IMR-90 (cell line): Measurements from ENCODE around the gene RNF4. TPM values are rescaled to one million over a fixed set of nuclear protein-coding genes. Genes with fewer than 3 reads are reported as not detected.

Experiments
- ATAC-seq: fragments of 200-7000 bp; cut with Tn5 transposase; 2 replicates; pipeline ENCODE4 v1.9.1; 2020; ENCODE audit warnings: low read depth, mild to moderate bottlenecking, moderate library complexity
- BruUV-seq: library from RNA; stranded (reverse); fragments of 400-500 nt; replicated peaks from 2 replicates; lab custom pipeline; 2021; lab: Mats Ljungman, UMichigan
- CTCF ChIA-PET: fragments of 300-600 bp; formaldehyde crosslinking; extraction: SDS; loops from one replicate; lab custom pipeline; 2021; ENCODE audit warnings: antibody characterized with exemption; lab: Yijun Ruan, JAX
- POLR2A ChIA-PET: fragments of 300-600 bp; sonication (Branson Sonifier 250); formaldehyde crosslinking; loops from one replicate; lab custom pipeline; 2022; ENCODE audit warnings: antibody characterized with exemption; ENCODE audit not compliant: unreplicated experiment; lab: Charles Lee
- DNase-seq: peaks from one replicate; pipeline ENCODE4 v3.0.0; 2013
- H2AFZ ChIP-seq: replicated peaks from 2 replicates; pipeline ENCODE3; 2013; ENCODE audit warnings: low read length, mild to moderate bottlenecking; ENCODE audit not compliant: poor library complexity
- H2AK5ac ChIP-seq: 2 replicates; pipeline ENCODE4 v1.6.1; 2013; ENCODE audit warnings: low read depth, low read length, inconsistent platforms
- H2AK9ac ChIP-seq: replicated peaks from 2 replicates; pipeline ENCODE3; 2013; ENCODE audit warnings: mild to moderate bottlenecking, low read depth, low read length, moderate library complexity; ENCODE audit not compliant: poor library complexity
- H2BK120ac ChIP-seq: 2 replicates; pipeline ENCODE4 v1.6.1; 2013; ENCODE audit warnings: low read depth, low read length, inconsistent platforms
- H2BK15ac ChIP-seq: 3 replicates; pipeline ENCODE4 v1.6.1; 2013; ENCODE audit warnings: low read depth, low read length, inconsistent platforms
- H2BK20ac ChIP-seq: 2 replicates; pipeline ENCODE4 v1.6.1; 2013; ENCODE audit warnings: low read depth, mild to moderate bottlenecking, inconsistent platforms, low read length, moderate library complexity
- H2BK5ac ChIP-seq: 2 replicates; pipeline ENCODE4 v1.6.1; 2013; ENCODE audit warnings: mild to moderate bottlenecking, low read depth, low read length, inconsistent platforms; ENCODE audit not compliant: poor library complexity, severe bottlenecking
- H3K14ac ChIP-seq: replicated peaks from 2 replicates; pipeline ENCODE4 v1.6.1; 2013; ENCODE audit warnings: low read depth, low read length, inconsistent platforms
- H3K18ac ChIP-seq: 2 replicates; pipeline ENCODE4 v1.6.1; 2013; ENCODE audit warnings: low read depth, low read length, control low read depth
- H3K23ac ChIP-seq: 2 replicates; pipeline ENCODE4 v1.6.1; 2013; ENCODE audit warnings: low read depth, low read length, inconsistent platforms
- H3K27ac ChIP-seq: 2 replicates; pipeline ENCODE4 v1.5.1; 2013; ENCODE audit warnings: mild to moderate bottlenecking, control low read depth, low read length; ENCODE audit not compliant: insufficient read depth
- H3K27me3 ChIP-seq: 2 replicates; pipeline ENCODE4 v1.6.1; 2013; ENCODE audit warnings: low read length; ENCODE audit not compliant: control insufficient read depth, insufficient read depth
- H3K36me3 ChIP-seq: 2 replicates; pipeline ENCODE4 v1.6.1; 2013; ENCODE audit warnings: low read length, mixed read lengths; ENCODE audit not compliant: control insufficient read depth, insufficient read depth
- H3K4ac ChIP-seq: 2 replicates; pipeline ENCODE4 v1.6.1; 2013; ENCODE audit warnings: low read depth, low read length, inconsistent platforms
- H3K4me1 ChIP-seq: 2 replicates; pipeline ENCODE4 v1.6.1; 2013; ENCODE audit warnings: low read length, mixed read lengths; ENCODE audit not compliant: control insufficient read depth, insufficient read depth
- H3K4me2 ChIP-seq: 2 replicates; pipeline ENCODE4 v1.6.1; 2013; ENCODE audit warnings: low read depth, mild to moderate bottlenecking, control low read depth, low read length, moderate library complexity
- H3K4me3 ChIP-seq: 2 replicates; pipeline ENCODE4 v1.5.1; 2013; ENCODE audit warnings: low read depth, mild to moderate bottlenecking, control low read depth, low read length, moderate library complexity; ENCODE audit not compliant: insufficient read depth
- H3K56ac ChIP-seq: 2 replicates; pipeline ENCODE4 v1.6.1; 2013; ENCODE audit warnings: low read length, inconsistent platforms; ENCODE audit not compliant: insufficient read depth; ENCODE audit errors: extremely low read depth
- H3K79me1 ChIP-seq, 2 experiments: 2 replicates each; pipeline ENCODE4 v1.6.1; 2013; ENCODE audit warnings: low read length in 2 of 2, inconsistent platforms in 1 of 2, low read depth in 1 of 2
- H3K9ac ChIP-seq: 2 replicates; pipeline ENCODE4 v1.6.1; 2013; ENCODE audit warnings: low read depth, low read length, control low read depth
- H3K9me1 ChIP-seq: 2 replicates; pipeline ENCODE4 v1.6.1; 2013; ENCODE audit warnings: low read length, inconsistent platforms; ENCODE audit not compliant: insufficient read depth
- H3K9me3 ChIP-seq: 2 replicates; pipeline ENCODE4 v1.6.1; 2013; ENCODE audit warnings: low read length; ENCODE audit not compliant: control insufficient read depth, insufficient read depth
- H4K20me1 ChIP-seq: 2 replicates; pipeline ENCODE4 v1.6.1; 2013; ENCODE audit warnings: low read length, inconsistent platforms; ENCODE audit not compliant: insufficient read depth
- H4K5ac ChIP-seq: 2 replicates; pipeline ENCODE4 v1.6.1; 2013; ENCODE audit warnings: mild to moderate bottlenecking, low read depth, low read length, control low read depth
- H4K8ac ChIP-seq, 2 experiments: 2 replicates each; pipeline ENCODE4 v1.6.1; 2013; ENCODE audit warnings: low read depth in 2 of 2, low read length in 2 of 2, control low read depth in 1 of 2, inconsistent platforms in 1 of 2
- H4K91ac ChIP-seq: 2 replicates; pipeline ENCODE4 v1.6.1; 2013; ENCODE audit warnings: low read depth, low read length, inconsistent platforms; ENCODE audit not compliant: insufficient read depth
- BHLHE40 ChIP-seq: fragments of 150-350 bp; IDR thresholded peaks from 2 replicates; pipeline ENCODE4 v1.6.1; 2016; ENCODE audit warnings: mild to moderate bottlenecking, low read depth, low read length
- CEBPB ChIP-seq: IDR thresholded peaks from 2 replicates; pipeline ENCODE4 v1.6.1; 2012; ENCODE audit warnings: low read depth, low read length, improper control_type of control experiment
- CHD1 ChIP-seq: IDR thresholded peaks from 2 replicates; pipeline ENCODE4 v1.6.1; 2012; ENCODE audit warnings: low read depth, low read length, improper control_type of control experiment
- CTCF ChIP-seq: conservative IDR thresholded peaks from 2 replicates; pipeline ENCODE4 v1.5.1; 2012; ENCODE audit warnings: mild to moderate bottlenecking, low read depth, low read length, improper control_type of control experiment
- FOS ChIP-seq: fragments of 150-350 bp; IDR thresholded peaks from 2 replicates; pipeline ENCODE4 v1.6.1; 2016; ENCODE audit warnings: low read depth, low read length
- MAFK ChIP-seq: IDR thresholded peaks from 2 replicates; pipeline ENCODE4 v1.6.1; 2012; ENCODE audit warnings: low read depth, low read length, improper control_type of control experiment
- MXI1 ChIP-seq: IDR thresholded peaks from 2 replicates; pipeline ENCODE4 v1.6.1; 2012; ENCODE audit warnings: low read depth, mild to moderate bottlenecking, low read length, moderate library complexity, borderline replicate concordance
- NFE2L2 ChIP-seq: fragments of 150-350 bp; IDR thresholded peaks from 2 replicates; pipeline ENCODE4 v1.6.1; 2016; ENCODE audit warnings: low read depth, mild to moderate bottlenecking, low read length
- POLR2A ChIP-seq: IDR thresholded peaks from 2 replicates; pipeline ENCODE4 v1.6.1; 2012; ENCODE audit warnings: mild to moderate bottlenecking, low read depth, low read length
- RAD21 ChIP-seq: IDR thresholded peaks from 2 replicates; pipeline ENCODE4 v1.6.1; 2012; ENCODE audit warnings: low read length, improper control_type of control experiment
- RCOR1 ChIP-seq: IDR thresholded peaks from 2 replicates; pipeline ENCODE4 v1.6.1; 2012; ENCODE audit warnings: mild to moderate bottlenecking, low read length, improper control_type of control experiment; ENCODE audit not compliant: insufficient replicate concordance
- RFX5 ChIP-seq: IDR thresholded peaks from 2 replicates; pipeline ENCODE4 v1.8.0; 2012; ENCODE audit warnings: low read depth, mild to moderate bottlenecking, low read length, moderate library complexity
- SMC3 ChIP-seq: fragments of 150-350 bp; IDR thresholded peaks from 2 replicates; pipeline ENCODE4 v1.6.1; 2016; ENCODE audit warnings: low read depth, mild to moderate bottlenecking, antibody characterized with exemption, low read length, moderate library complexity
- USF2 ChIP-seq: fragments of 150-350 bp; IDR thresholded peaks from 2 replicates; pipeline ENCODE4 v1.6.1; 2017; ENCODE audit warnings: mild to moderate bottlenecking, antibody characterized with exemption, low read length, low read depth
- WGBS, 2 experiments: methylation state at CpG; one replicate each; pipeline versions ENCODE4 v1.1.5 to v1.1.7; 2013; ENCODE audit warnings: missing lambda C conversion rate in 2 of 2; ENCODE audit not compliant: insufficient read length in 1 of 2; ENCODE audit errors: extremely low coverage in 2 of 2; 5-methylcytosine and 5-hydroxymethylcytosine counted together
- dilution Hi-C: fragments of 300-500 bp; cut with HindIII; formaldehyde crosslinking; loops from one replicate; pipeline ENCODE4 v1.14.3; 2018; ENCODE audit warnings: low sequenced_read_pairs; ENCODE audit not compliant: unreplicated experiment
- in situ Hi-C: fragments of 300-500 bp; cut with MboI; formaldehyde crosslinking; loops from 3 replicates; pipeline ENCODE4 v1.14.3; 2019; ENCODE audit warnings: low sequenced_read_pairs, inconsistent platforms, mixed read lengths
- intact Hi-C: fragments of 100-400 bp; cut with micrococcal nuclease; formaldehyde crosslinking; loops from 2 replicates; pipeline ENCODE4 v1.10.0; 2022
- polyA plus RNA-seq, 3 experiments: library from polyadenylated mRNA; depleted of rRNA; stranded (reverse); fragments of >200 nt; gene quantifications; 2 replicates each; pipeline ENCODE4 v1.2.3, GENCODE V29; 2012; ENCODE audit warnings: low replicate concordance in 1 of 3
- total RNA-seq: library from RNA; depleted of rRNA; stranded (reverse); fragments of >200 nt; gene quantifications from 2 replicates; pipeline ENCODE4 v1.2.3, GENCODE V29; 2012
- TF ChIP-seq, protein P1 (sequence below): fragments of 150-350 bp; IDR thresholded peaks from 2 replicates; pipeline ENCODE4 v1.6.1; 2016; ENCODE audit warnings: low read depth, mild to moderate bottlenecking, low read length, moderate library complexity, borderline replicate concordance

Gene RNF4
- total and polyA plus RNA-seq, 2 of the 4 experiments (the other 2 are of a cell fraction): 63.8 to 73.8 TPM

DNA sequence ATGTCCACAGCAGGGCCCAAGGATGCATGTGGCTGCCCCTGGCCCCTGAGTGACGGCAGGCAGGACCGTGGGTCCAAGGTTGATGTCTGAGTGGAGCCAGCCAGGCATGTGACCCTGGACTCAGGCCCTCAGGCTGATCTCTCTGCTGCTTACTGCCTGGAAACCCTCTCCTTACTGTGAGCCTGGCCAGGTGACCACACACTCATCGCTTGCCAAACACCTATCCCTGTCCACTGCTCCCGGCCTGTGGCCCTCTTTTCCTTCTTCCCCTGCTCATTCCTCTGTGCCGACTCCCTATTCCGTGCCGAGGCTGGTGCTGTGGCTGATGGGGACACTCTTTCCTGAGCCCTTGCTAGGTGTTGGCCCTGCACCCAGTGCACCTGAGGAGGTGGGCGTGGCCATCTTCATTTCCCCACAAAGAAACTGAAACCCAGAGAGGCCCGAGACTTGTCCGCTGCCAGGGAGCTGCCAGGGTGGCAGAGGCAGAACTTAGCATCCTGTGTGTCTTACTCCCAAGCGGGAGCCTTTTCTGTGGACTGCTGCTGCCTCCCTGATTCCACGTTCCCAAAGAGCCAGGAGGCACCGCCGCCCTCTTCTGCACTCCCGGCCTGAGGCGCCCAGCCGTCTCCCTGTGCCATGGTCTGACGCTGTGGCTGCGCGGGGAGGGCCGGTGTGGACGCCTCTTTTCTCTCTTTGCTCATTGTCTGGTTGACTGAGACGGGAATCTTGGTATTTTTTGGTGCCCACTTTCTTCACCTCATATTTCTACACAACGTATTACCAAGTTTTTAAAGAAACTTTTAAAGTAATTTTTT lies 11.2 kb upstream of the RNF4 start:
- Histone ChIP-seq H3K56ac (no peak overlapping the region), H3K9me1 (no peaks in the 10 kb centered on the region), H3K4ac (no peak overlapping the region), H3K27me3 (peaks cover 14% of the 10 kb centered on the region), H3K4me3 (no peak overlapping the region), H3K18ac (no peak overlapping the region), H3K4me1 (peaks cover 2% of the 10 kb centered on the region; the same call in 1 of the 2 replicates), H2BK120ac (no peak overlapping the region), H4K20me1 (no peaks in the 10 kb centered on the region; the same call in 1 of the 2 replicates), H2AK5ac (no peak overlapping the region), H4K8ac (no peak overlapping the region), H4K5ac (no peak overlapping the region), H3K4me2 (no peak overlapping the region), H3K9ac (no peak overlapping the region), H2BK20ac (no peak overlapping the region), H3K9me3 (no peaks in the 10 kb centered on the region), H3K36me3 (no peaks in the 10 kb centered on the region), H3K14ac (no peak overlapping the region), H2AFZ (no peak overlapping the region), H2BK15ac (no peak overlapping the region), H2AK9ac (peak overlapping the region; percentile 55), H4K91ac (no peak overlapping the region), H3K23ac (no peak overlapping the region), H2BK5ac (no peak overlapping the region), H3K79me1 (no peaks in the 10 kb centered on the region), H3K27ac (no peak overlapping the region)
- no TSS peak for BruUV-seq
- CTCF ChIA-PET: interaction anchor here (0.8 kb wide), 1 partner anchor 238 kb away, joined by 3 read pairs; no protein-coding TSS in a partner anchor
- intact Hi-C loops: no loop called here
- ATAC-seq: no peak
- dilution Hi-C loops: no loop called here
- in situ Hi-C loops: no loop called here
- DNase-seq: no peak
- POLR2A ChIA-PET: no interaction called here
- 86% methylated on average over 15 of the region's 24 CpGs; no CpG with 5 or more reads in 1 of the 2 experiments for WGBS, 2 experiments
- no peak for TF ChIP-seq RAD21
- TF ChIP-seq FOS: no peak
- no peak for TF ChIP-seq CEBPB
- no peak for TF ChIP-seq NFE2L2
- TF ChIP-seq RFX5: no peak
- no peak for TF ChIP-seq SMC3
- TF ChIP-seq BHLHE40: no peak
- no peak for TF ChIP-seq RCOR1
- no peak for TF ChIP-seq MXI1
- TF ChIP-seq CTCF: no peak
- TF ChIP-seq POLR2A: no peak
- TF ChIP-seq USF2: no peak
- TF ChIP-seq CHD1: no peak
- no peak for TF ChIP-seq MAFK
- TF ChIP-seq, protein P1, sequence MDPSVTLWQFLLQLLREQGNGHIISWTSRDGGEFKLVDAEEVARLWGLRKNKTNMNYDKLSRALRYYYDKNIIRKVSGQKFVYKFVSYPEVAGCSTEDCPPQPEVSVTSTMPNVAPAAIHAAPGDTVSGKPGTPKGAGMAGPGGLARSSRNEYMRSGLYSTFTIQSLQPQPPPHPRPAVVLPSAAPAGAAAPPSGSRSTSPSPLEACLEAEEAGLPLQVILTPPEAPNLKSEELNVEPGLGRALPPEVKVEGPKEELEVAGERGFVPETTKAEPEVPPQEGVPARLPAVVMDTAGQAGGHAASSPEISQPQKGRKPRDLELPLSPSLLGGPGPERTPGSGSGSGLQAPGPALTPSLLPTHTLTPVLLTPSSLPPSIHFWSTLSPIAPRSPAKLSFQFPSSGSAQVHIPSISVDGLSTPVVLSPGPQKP: no peak
